MM.1S (cell line): ENCODE data around the gene TRAF1.

Source experiments
- CTCF ChIP-seq: fragments of 300-600 bp; sonication (generic); IDR thresholded peaks from 2 replicates; pipeline ENCODE4 v1.5.1; 2016; ENCODE audit warnings: antibody characterized with exemption, low read length, mixed read lengths
- EZH2phosphoT487 ChIP-seq: fragments of 300-600 bp; sonication (generic); IDR thresholded peaks from 2 replicates; pipeline ENCODE4 v1.6.1; 2018; ENCODE audit warnings: antibody characterized with exemption, low read length

GRCh38 chr9:120911295-120911837 lies 15.2 kb downstream of the TRAF1 start:
- TF ChIP-seq EZH2phosphoT487 = no peak
- TF ChIP-seq CTCF = no peak
